ENCODE results near the gene WDR33. TPM values are rescaled to one million over a fixed set of nuclear protein-coding genes. Genes with fewer than 3 reads are reported as not detected.

WDR33 gene
- total RNA-seq, 6 experiments from 2014 or later = 15.6 to 38.3 (median 28.0) TPM

GRCh38 chr2:127826047-127826446 lies 15.1 kb upstream of the WDR33 start:
- intact Hi-C loops (cut with DNase I) = no loop called here
- Histone ChIP-seq H3K36me3 (no peaks in the 10 kb centered on the region), H3K9me3 (no peaks in the 10 kb centered on the region), H3K27me3 (no peaks in the 10 kb centered on the region), H3K4me1 (no peaks in the 10 kb centered on the region), H3K4me3 (no peak overlapping the region), H3K27ac (no peak overlapping the region)
- WGBS (ENCODE audit: insufficient coverage, low coverage, low lambda C conversion rate, missing lambda C conversion rate) = 88% methylated on average over 12 of the region's 12 CpGs
- ATAC-seq = no peak
- no peak for TF ChIP-seq CTCF (IDR thresholded peaks at IDR 0.05)
- TF ChIP-seq POLR2A (IDR thresholded peaks at IDR 0.05) = no peak
- no peak for DNase-seq

DNA sequence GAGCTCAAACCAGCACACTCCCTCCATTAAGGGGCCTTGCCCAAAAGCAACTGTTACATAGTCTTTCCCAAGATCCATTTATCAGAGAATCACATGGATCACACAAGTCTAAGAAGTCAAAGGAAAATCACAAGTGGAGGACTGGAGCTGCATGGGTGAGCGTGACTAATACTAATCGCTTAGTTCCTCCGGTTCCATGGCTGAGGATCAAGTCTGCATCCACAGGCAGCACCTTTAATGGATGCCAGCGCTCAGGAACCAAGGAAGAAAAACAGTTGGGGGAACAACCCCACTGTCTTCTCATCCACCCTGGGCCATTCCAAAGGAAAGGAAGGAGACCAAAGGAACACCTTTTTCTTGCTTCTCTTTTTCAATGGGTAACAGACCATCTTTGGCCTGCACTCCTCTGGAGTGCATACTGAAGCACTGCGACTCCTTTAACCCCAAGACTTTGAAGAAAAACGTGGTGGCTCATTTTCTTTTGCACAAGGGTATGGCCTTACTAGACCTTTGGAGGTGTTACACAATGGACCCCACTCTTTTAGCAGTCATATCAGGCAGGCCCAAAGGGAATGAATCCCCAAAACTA lies 9.2 kb upstream of the WDR33 start:
- peaks cover 0 to 17% (median 0%) of the 10 kb centered on the region in 4 donors for H3K4me1 ChIP-seq
- 70% methylated on average over 5 of the region's 6 CpGs for WGBS (ENCODE audit: insufficient coverage, low coverage, low lambda C conversion rate, missing lambda C conversion rate)

DNA sequence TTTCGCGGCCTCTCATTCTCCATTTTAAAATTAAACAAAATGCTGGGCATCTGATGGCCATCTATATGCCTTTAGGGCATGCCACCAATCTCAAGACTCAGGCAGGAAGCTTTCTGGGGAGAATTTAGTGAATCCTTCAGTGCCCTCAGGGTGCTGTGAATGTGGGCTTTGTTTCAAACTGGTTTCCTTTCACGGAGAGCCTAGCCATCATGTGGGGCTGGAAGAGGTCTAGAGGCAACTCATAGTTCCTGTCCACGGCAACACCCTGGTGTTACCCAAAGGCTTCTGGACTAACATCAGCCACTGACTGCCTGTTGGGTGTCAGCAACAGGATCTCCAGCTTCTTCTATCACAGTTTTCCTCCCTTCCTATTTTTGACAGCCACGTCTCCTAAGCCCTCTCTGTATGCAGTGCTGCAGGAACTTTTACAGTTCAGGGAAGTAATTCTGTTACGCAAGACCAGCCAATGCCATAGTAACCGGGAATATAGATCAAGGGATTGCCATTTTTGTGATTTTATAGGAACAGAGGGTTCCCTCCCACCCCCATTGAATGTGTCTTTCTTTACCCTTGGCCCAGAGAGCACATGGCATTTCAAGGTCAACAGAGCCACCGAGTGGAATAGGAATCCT lies 7.9 kb upstream of the WDR33 start:
- TF ChIP-seq CTCF (IDR thresholded peaks at IDR 0.05) (no peak), POLR2A (IDR thresholded peaks at IDR 0.05) (no peak)
- no peaks in the 10 kb centered on the region for H3K27me3 ChIP-seq
- intact Hi-C loops (cut with DNase I) = no loop called here
- H3K9me3 ChIP-seq = peaks cover 0 to 8% (median 5%) of the 10 kb centered on the region in 4 donors
- H3K27ac ChIP-seq = no peak overlapping the region
- no peak overlapping the region for H3K4me3 ChIP-seq
- ATAC-seq (no peak), DNase-seq (no peak)
- H3K36me3 ChIP-seq = no peaks in the 10 kb centered on the region
- 72% methylated on average over 8 of the region's 8 CpGs for WGBS (ENCODE audit: insufficient coverage, low coverage, low lambda C conversion rate, missing lambda C conversion rate)
- peaks cover 0 to 28% (median 0%) of the 10 kb centered on the region in 4 donors for H3K4me1 ChIP-seq

More for the DNA sequence above, 9.2 kb upstream of the WDR33 start:
- Histone ChIP-seq H3K9me3 (peaks cover 0 to 8% (median 5%) of the 10 kb centered on the region in 4 donors), H3K27ac (no peak overlapping the region), H3K4me3 (no peak overlapping the region), H3K36me3 (no peaks in the 10 kb centered on the region), H3K27me3 (no peaks in the 10 kb centered on the region)
- DNase-seq (no peak), ATAC-seq (no peak)
- intact Hi-C loops (cut with DNase I) = no loop called here
- no peak for TF ChIP-seq CTCF (IDR thresholded peaks at IDR 0.05)
- no peak for TF ChIP-seq POLR2A (IDR thresholded peaks at IDR 0.05)

DNA sequence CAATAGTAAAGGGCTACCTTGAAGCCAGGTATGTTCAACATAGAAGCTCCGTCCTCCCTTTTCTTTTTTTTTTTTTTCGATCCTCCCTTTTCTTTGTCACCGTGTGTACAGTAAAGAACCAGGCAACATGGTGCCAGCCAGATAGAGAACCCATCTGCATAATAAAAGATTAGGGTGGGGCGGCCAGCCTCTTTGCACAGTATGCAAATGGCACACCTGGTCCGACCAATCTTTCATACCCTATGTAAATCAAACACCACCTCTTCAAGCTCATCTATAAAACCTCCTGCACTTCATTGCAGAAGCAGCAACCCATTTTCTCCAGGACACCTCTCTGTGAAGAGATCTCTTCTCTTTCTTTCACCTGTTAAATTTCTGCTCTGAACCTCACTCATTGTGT lies 7.3 kb upstream of the WDR33 start:
- no peak for DNase-seq
- H3K36me3 ChIP-seq = no peaks in the 10 kb centered on the region
- ATAC-seq = no peak
- peaks cover 0 to 31% (median 0%) of the 10 kb centered on the region in 4 donors for H3K4me1 ChIP-seq
- intact Hi-C loops (cut with DNase I) = no loop called here
- H3K4me3 ChIP-seq = no peak overlapping the region
- no peak overlapping the region for H3K27ac ChIP-seq
- H3K27me3 ChIP-seq = no peaks in the 10 kb centered on the region
- 70% methylated on average over 5 of the region's 5 CpGs for WGBS (ENCODE audit: insufficient coverage, low coverage, low lambda C conversion rate, missing lambda C conversion rate)
- H3K9me3 ChIP-seq = peaks cover 0 to 8% (median 5%) of the 10 kb centered on the region in 4 donors
- TF ChIP-seq POLR2A (IDR thresholded peaks at IDR 0.05) = no peak
- no peak for TF ChIP-seq CTCF (IDR thresholded peaks at IDR 0.05)

Data from right lobe of liver (tissue), 6 donors.